GM04503 (cell line): ENCODE data around the gene B9D1.
A peak's percentile ranks its signal among the peaks of the same experiment; 100 is the strongest.

Experiments used
- DNase-seq: peaks from one replicate; pipeline ENCODE4 v3.0.0-alpha.2; 2012; ENCODE audit warnings: low read depth

Gene B9D1

DNA sequence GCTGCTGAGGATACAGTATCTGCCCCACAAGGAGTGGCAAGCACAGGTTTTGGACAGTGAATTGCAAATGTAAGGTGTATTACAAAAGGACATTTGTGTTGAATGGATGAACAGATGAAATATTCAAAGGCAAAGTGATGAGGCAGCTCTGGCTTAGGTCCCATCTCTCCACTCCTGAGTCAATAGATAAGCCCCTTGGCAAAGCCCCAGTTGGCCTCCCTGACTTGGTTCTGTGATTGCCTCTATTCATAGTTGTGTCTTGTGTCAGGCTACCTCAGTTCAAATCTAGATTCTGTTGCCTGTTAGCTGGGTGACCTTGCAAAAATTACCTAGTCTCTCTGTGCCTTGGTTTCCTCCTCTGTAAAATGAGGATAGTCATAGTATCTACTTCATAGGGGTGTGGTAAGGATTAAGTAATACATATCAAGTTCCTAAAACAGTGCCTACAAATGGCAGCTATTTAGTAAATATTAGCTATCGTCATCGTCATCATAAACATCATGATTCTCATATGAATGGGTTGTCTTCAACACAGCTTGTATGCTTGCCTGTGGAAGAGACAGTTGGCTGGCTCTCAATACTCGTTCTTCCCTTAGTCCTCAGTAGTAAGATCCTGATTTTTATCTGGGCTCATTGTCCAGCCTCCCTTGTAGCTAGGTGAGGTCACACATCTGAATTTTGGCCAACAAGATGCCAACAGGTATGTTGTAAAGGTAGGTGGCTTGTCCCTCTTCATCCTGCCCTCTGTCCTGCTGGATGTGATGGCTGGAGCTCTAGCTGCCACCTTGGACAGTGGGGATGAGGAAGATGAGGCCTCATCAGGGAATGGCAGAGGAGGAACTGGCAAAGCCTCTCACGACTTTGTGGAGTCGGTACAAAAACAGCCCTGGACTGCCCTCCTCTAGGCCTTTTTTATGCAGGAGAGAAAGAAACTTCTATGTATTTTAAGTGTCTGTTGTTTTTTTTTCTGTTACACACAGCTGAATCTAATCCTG is 26.6 kb upstream of the B9D1 start:
- no peak for DNase-seq

DNA sequence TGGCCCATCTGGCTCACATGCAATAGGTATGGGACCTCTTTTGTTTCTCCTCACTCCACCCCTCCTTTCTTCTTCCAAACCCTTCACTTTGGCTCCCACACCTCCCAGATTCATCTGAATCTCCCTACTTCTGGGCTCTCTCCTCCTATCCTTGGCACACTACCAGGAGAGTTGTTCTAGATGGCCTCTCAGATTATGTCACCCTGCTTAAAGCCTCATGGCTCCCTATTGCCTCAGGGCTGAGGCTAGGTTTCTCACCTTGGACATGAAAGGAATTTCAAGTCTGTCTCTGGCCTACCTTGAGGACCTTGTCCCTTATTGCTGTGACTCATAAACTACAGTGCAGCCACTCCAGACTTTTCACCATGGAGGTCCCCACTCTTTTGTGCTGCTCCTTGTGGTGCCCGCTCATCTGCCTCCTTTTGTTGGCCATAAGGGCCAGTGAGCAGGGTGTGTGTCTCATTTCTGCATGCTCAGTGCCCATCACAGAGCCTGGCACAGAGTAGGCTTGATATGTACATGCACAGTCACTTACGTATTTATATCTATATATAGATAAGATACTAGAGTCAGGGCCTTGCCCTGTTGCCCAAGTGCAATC is 25.5 kb upstream of the B9D1 start:
- DNase-seq = peak; percentile 76

DNA sequence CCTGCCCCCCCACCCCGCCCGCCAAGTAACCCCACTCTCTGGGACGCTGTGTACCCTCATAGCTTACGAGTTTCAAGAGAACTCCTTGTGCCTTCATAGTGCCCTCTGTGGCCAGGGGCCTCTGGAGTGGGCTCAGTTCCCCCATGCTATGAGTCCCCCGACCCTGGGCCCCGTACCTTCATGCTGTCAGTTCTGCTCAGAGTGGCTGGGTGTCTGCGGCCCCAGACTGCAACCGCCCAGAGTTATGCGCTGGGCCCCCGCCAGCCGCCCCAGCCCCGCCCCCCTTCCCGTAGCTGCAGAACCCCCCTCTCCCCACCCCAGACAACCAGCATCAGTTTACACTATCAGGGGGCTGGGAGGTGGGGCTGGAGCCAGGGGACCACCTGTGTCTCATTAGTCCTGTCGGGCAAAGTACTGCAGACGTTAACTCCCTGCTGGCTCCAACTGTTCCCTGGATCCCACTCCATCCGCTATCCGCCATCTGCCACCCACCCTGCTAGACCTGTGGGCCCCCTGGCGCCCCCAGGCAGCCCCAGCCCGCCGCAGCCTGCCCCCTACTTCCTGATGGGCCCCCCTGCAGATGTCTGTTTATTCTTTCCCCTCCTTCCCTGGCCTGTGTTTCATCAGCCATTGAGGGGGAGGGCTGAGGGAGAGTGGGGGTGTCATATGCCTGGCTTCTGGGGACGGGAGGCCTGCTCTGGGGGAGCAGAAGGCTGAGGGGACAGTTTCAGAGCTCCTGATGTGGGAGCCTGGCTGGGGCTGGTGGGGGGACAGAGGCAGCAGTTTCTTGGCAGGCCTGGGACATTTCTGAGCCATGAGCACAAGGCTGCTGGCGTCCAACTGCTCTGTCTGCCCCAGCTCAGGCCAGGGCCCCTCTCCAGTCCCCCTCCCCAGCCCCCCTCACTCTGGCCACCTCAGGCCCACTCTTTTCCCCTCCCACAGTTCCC is 24.7 kb upstream of the B9D1 start, which contains the start of gene MFAP4:
Gene MFAP4 (minus strand): TSS at position 217 of the 947 bp plus-strand sequence. CDS start 35 bp downstream, at position 182.
- DNase-seq = peak; percentile 61

DNA sequence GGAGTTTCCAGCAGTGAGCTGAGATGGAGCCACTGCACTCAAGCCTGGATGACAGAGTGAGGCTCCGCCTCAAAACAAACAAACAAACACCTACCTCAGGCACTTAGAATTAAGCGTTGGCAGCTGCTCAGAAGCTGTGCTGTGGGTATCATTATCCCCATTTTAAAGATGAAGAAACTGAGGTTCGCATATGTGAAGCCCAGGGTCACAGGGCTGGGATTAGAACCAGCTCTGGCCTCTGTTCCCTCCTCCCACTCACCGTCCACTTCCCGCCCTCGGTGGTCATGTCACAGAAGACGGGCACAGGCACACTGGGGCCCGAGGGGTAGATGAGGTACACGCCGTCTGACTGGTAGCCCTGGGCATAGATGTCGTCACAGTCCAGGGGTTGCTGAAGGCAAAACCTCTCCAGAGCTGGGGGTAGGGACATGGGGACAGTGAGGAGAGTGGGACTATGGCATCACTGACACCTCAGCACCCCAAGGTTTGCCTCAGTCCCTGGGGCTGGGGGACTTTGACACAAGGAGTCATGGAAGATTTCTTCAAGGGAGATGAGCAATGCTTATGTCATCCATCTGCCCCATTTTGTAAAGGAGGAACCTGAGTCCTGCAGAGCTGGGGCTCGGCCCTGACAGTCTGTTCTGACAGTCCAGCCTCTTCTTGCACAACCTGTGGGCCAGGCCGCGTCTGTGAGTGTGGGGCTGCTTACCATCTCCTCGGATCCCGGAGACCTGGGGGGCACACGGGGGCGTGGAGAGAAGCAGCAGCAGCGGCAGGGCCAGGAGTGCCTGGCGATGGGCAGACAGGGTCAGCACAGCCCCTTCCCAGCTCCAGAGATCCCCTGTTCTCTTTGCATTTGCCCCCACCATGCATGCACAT is 23.8 kb upstream of the B9D1 start:
- peak; percentile 70 for DNase-seq

DNA sequence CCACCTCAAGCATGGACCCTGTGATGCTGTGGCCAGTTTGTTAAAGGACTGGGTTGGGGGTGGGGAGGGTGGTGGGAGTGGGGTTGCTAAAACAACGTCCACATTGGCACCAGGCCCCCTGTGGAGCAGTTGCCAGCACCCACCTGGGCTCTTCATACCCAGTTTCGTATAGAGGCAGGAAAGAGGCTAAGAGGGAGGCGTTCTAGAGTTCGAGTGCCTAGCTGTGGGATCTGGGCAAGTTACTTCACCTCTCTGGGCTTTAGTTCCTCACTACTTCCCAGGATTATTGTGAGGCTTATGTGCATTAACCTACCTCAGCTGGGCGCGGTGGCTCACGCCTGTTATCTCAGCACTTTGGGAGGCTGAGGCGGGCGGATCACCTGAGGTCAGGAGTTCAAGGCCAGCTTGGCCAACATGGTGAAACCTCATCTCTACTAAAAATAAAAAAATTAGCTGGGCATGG is 23.0 kb upstream of the B9D1 start:
- DNase-seq = no peak

DNA sequence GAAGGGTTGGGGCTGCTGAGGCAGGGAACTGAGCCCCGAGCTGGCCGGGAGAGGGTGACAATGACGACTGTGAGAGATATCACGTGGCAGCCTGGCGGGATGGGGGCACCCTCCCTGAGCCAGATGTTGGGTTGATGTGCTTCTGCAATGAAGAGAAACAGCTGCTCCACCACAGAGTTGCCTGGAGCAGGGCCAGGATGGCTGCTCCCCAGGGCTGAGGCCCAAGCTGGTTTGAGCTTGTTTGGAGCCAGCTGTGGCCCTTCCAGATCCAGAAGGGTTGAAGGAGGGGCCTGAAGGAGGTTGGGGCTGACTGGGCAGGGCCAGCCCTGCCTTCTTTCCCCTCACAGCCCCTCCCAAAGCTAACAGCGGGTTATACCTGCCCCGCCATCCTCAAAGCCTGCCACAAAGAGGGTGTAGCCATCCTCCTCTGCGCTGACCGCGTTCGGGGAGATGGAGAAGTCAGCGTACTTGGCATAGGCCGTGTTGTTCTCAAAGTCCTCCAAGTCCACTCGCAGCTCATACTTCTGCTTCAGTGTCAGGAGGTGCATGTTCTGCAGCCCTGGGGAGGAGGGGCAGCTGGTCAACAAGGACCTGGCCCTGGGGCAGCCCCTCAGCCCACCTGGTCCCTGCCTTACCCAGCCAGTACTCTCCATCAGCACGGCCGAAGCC is 22.3 kb upstream of the B9D1 start:
- peak; percentile 67 for DNase-seq

DNA sequence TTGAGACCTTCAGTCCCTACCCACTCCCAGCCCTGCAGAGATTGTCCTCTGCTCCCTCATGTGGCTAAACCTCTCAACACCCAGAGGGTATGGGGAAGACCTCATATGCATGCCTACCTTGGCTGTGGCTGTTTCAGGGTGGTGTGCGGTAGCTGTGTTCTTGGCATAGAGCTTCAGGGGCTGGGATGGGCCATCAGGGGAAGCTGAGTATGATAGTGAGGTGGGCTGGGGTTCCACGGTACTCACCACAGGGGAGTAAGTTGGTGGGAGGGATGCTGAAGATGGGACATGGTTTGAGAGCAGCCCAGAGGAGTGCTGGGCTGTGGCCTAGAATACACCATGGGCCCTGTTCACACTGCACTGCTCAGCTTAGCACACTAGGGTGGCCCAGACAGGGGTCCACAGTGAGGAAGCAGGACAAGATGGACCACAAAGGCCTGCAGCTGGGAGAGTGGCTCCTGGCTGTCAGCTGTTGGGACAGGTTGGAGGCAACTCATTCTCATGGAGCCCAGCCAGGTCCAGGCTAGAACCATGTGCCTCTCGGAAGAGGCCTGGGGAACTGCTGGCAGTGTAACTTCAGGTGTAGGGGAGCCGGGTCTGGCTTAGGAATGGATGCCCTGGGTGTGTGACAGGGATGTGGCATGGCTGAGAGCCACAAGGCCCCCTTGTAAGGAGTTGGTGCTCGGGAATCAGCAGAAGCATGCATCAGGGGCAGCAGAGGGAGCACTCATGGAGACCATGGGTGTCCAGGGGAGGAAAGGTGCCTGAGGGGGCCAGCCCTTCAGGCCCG is 21.4 kb upstream of the B9D1 start:
- no peak for DNase-seq

DNA sequence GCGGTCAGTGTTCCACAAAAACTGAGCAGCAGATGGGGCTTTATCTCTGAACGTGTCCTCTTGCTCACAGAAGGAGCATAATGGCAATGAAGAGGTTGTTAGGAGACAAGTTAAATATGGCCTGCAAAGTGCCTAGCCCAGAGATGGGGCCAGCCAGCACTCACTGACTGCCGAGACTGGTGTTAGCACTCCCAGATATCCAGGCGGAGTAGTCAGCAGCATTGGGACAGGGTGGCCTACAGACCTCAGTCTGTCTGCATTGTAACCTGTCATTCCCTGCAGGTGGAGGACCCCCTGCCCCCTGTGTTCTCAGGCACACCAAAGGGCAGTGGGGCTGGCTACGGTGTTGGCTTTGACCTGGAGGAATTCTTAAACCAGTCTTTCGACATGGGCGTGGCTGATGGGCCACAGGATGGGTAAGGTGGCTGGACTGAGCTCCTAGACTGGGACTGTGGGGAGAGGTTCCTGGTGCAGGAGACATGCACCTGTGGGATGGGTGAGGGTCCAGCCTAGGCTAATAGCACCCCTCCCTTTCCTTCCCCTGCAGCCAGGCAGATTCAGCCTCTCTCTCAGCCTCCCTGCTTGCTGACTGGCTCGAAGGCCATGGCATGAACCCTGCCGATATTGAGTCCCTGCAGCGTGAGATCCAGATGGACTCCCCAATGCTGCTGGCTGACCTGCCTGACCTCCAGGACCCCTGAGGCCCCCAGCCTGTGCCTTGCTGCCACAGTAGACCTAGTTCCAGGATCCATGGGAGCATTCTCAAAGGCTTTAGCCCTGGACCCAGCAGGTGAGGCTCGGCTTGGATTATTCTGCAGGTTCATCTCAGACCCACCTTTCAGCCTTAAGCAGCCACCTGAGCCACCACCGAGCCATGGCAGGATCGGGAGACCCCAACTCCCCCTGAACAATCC is 20.3 kb upstream of the B9D1 start:
- no peak for DNase-seq

DNA sequence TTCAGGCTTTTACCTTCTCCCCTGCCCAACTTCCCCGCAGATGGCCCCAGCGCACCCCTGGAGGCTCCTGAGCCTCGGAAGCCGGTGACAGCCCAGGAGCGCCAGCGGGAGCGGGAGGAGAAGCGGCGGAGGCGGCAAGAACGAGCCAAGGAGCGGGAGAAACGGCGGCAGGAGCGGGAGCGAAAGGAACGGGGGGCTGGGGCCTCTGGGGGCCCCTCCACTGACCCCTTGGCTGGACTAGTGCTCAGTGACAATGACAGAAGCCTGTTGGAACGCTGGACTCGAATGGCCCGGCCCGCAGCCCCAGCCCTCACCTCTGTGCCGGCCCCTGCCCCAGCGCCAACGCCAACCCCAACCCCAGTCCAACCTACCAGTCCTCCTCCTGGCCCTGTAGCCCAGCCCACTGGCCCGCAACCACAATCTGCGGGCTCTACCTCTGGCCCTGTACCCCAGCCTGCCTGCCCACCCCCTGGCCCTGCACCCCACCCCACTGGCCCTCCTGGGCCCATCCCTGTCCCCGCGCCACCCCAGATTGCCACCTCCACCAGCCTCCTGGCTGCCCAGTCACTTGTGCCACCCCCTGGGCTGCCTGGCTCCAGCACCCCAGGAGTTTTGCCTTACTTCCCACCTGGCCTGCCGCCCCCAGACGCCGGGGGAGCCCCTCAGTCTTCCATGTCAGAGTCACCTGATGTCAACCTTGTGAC is 19.4 kb upstream of the B9D1 start:
- DNase-seq = no peak

DNA sequence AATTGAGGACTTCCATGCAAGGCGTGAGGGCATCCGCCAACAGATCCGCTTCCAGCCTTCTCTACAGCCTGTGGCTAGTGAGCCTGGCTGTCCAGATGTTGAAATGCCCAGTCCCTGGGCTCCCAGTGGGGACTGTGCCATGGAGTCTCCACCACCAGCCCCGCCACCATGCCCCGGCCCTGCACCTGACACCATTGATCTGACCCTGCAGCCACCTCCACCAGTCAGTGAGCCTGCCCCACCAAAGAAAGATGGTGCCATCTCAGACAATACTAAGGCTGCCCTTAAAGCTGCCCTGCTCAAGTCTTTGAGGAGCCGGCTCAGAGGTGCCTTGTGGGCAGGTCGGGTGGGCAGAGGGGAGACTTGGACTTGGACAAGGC is 18.8 kb upstream of the B9D1 start:
- DNase-seq = no peak

DNA sequence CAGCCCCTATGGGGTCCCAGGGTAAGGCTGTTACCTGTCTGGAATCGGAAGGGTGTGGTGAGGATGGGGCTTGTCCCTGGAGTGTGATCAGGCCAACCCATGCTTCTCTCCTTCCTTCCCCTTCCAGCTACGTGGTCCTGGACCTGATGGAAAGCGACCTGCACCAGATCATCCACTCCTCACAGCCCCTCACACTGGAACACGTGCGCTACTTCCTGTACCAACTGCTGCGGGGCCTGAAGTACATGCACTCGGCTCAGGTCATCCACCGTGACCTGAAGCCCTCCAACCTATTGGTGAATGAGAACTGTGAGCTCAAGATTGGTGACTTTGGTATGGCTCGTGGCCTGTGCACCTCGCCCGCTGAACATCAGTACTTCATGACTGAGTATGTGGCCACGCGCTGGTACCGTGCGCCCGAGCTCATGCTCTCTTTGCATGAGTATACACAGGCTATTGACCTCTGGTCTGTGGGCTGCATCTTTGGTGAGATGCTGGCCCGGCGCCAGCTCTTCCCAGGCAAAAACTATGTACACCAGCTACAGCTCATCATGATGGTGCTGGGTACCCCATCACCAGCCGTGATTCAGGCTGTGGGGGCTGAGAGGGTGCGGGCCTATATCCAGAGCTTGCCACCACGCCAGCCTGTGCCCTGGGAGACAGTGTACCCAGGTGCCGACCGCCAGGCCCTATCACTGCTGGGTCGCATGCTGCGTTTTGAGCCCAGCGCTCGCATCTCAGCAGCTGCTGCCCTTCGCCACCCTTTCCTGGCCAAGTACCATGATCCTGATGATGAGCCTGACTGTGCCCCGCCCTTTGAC is 18.2 kb upstream of the B9D1 start:
- no peak for DNase-seq

DNA sequence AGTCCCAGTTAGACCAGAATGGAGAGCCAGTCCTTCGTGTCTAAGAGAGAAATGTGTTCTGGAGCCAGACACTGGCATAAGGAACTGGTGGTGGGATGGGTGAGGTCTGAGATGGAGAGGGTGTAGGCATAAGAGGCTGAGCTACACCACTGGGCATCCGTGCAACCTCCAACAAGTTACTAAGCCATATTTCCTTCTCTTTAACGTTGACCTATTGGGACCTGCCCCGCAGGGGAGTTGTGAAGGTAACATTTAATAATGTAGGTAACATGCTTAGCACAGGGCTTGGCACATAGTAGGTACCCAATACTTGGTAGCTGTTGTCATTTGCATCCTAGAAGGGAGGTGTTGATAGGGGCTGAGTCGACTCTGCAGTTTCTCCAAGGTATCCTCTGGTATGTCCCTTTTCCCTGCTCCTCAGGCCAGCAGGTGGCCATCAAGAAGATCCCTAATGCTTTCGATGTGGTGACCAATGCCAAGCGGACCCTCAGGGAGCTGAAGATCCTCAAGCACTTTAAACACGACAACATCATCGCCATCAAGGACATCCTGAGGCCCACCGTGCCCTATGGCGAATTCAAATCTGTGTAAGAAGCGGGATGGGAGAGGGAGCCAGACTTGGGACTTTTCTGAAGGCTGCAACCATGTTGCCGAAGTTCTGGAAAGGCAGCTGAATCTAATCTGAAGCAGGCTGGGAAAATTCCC is 17.0 kb upstream of the B9D1 start:
- DNase-seq = no peak

DNA sequence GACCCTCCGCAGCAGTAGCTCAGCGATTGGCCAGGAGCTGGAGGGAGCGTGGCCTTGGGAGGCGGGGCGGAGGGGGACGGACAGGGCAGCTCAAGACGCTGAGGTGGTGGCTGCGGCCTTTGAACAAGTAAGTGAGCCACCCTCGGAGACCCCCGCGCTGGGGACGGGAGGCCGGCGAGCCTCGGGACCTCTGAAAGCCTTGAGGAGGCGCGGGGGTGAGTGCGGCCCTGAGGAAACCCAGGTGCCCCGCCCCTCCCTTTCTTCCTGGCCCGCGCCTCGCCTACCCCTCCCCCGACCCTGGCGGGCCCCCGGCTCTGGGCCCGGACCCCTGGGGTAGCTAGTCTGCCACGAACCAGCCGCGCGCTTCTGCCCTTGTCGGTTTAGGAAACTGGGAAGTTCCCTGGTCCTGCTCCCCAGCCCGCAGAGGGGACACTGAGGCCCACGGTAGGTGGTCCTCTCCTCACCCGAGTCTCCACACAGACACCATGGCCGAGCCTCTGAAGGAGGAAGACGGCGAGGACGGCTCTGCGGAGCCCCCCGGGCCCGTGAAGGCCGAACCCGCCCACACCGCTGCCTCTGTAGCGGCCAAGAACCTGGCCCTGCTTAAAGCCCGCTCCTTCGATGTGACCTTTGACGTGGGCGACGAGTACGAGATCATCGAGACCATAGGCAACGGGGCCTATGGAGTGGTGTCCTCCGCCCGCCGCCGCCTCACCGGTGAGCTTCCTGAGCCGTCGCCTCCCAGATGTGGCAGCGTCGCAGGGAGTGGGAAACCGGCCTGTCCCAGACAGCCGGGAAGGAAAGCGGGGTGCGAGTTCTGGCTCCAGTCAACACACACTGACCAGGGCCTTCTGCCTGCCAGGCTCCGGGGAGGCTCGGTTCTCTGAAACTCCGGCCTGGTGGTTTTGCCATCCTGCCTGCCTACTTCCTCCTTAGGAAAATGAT is 16.2 kb upstream of the B9D1 start, which contains the start of gene MAPK7:
Gene MAPK7 (plus strand): TSS at position 83 of the 945 bp plus-strand sequence. CDS start 403 bp downstream, at position 486.
- no peak for DNase-seq

DNA sequence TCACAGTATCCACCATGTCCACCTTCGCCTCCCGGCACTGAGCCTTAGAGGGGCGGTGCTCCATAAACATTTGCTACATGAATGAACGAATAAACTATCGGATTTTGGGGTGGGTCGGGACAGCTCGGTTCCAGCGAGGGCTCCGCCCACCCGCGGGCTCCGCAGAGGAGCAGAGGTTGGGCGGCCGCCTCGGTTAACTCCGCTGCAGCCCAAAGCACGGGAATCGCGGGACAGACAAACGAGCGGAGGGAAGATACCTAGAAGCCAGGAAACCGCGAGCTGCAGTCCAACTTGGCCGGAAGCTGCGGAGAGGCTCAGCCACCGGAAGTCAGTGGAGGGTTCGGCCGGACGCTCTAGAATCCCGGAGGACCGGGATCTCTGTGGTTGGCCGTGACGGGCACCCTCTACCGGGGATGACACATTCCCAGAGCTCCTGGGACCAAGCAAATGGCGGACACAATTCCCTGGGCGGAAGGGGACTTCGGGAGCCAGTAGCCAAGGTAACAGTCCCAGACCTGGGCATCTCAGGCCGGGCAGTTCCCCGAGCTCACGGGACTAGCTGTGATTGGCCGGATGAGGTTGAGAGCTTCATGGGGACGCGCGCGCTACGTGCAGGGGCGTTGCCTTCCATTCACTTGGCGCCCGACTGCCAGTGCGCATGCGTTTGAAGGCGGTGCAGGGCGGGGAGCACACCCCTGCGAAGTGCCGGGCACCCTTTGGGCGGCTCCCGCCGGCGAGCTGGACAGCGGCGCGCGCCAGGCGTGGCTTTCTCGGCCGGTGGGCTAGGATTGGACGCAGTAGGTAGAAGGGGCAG is 15.3 kb upstream of the B9D1 start:
- peak; percentile 93 for DNase-seq
